ENCODE measurements around the gene MEF2A. TPM values are rescaled to one million over a fixed set of nuclear protein-coding genes. Genes with fewer than 3 reads are reported as not detected.

Gene MEF2A
- total RNA-seq, 2 experiments from 2014 or later = 20.9 to 21.9 TPM

DNA sequence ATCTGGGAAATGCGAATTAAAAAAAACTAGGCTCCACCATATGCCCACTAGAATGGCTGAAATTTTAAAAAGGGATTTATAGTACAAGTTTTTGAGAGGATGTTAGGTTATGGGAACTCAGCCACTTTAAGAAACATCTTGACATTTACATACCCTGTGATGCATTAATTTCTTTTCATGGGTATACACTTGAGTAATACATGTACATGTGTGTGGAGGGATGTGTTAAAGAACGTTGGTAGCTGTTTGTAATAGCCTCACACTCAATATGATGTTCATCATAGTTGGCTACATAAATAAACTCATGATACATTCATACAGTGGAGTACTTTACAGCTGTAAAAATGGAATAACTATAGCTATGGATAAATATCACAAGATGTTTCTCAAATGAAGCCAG, 40.9 kb downstream of the MEF2A start:
- DNase-seq = no peak
- H3K36me3 Mint-ChIP-seq = peaks cover 54% of the 10 kb centered on the region
- peaks cover 63% of the 10 kb centered on the region for H3K4me1 Mint-ChIP-seq
- H3K27me3 Mint-ChIP-seq = no peaks in the 10 kb centered on the region
- no peak overlapping the region for H3K27ac Mint-ChIP-seq
- no peak overlapping the region for H3K4me3 Mint-ChIP-seq
- H3K9me3 Mint-ChIP-seq = peaks cover 1% of the 10 kb centered on the region

DNA sequence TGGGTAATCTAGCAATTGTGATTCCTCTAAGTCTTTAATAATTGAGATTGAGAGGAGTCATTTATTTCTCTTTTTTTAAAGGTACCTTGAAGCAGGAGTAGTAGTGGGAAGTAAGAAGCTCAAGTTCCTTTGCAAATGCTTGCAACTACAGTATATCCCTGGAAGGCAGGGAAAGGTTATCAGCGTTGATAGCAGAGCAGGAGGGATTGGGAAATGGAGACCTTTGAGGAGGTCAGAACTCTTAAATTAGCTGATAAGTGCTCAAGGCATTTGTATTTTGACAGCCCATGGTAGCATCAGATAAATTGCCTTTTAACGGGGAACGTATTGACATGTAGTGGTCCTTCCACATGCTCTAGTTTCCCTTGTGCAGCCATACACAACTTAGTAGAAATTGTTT, 47.7 kb downstream of the MEF2A start:
- peaks cover 16% of the 10 kb centered on the region for H3K36me3 Mint-ChIP-seq
- peaks cover 49% of the 10 kb centered on the region for H3K4me1 Mint-ChIP-seq
- no peak overlapping the region for H3K27ac Mint-ChIP-seq
- H3K27me3 Mint-ChIP-seq = no peaks in the 10 kb centered on the region
- H3K9me3 Mint-ChIP-seq = no peaks in the 10 kb centered on the region
- no peak for DNase-seq
- no peak overlapping the region for H3K4me3 Mint-ChIP-seq

DNA sequence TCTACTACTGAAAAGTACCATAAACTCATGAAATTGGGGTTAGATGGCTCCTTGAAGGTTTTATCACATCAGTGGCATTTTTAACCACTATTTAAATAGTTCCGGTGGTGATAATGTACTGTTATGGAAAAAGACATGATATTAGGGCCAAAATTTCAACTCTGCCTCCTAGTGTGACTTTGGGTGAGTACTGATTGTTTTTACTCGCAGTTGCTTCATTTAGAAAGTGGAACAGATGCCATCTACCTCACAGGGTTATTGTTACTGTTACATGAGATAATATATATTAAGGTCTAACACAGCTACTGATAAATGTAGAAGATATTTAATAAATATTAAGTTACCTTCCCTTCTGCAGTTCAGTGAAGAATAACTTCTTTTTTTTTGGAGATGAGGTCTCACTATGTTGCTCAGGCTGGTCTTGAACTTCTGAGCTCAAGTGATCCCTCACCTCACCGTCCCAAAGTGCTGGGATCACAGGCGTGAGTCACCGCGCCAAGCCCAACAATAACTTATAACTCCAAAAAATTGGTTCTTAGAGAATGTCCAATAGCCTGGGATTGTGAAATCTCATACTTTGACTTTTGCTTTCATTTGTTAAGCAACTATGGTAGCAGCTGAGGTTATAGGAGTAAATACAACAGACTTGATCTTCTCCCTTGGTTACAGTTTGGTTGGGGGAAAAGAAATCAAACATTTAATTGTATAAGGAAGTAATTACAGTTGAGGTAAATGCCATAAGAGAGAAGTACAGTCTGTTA, 48.3 kb downstream of the MEF2A start:
- Mint-ChIP-seq H3K36me3 (peaks cover 12% of the 10 kb centered on the region), H3K4me1 (peaks cover 48% of the 10 kb centered on the region), H3K27ac (peak overlapping the region; percentile 13), H3K4me3 (no peak overlapping the region), H3K27me3 (no peaks in the 10 kb centered on the region), H3K9me3 (no peaks in the 10 kb centered on the region)
- DNase-seq = no peak

GRCh38 chr15:99614749-99615288, 49.0 kb downstream of the MEF2A start:
- H3K4me1 Mint-ChIP-seq = peaks cover 55% of the 10 kb centered on the region
- H3K27ac Mint-ChIP-seq = peak overlapping the region; percentile 13
- no peak overlapping the region for H3K4me3 Mint-ChIP-seq
- H3K36me3 Mint-ChIP-seq = peaks cover 12% of the 10 kb centered on the region
- H3K27me3 Mint-ChIP-seq = no peaks in the 10 kb centered on the region
- no peaks in the 10 kb centered on the region for H3K9me3 Mint-ChIP-seq
- no peak for DNase-seq

DNA sequence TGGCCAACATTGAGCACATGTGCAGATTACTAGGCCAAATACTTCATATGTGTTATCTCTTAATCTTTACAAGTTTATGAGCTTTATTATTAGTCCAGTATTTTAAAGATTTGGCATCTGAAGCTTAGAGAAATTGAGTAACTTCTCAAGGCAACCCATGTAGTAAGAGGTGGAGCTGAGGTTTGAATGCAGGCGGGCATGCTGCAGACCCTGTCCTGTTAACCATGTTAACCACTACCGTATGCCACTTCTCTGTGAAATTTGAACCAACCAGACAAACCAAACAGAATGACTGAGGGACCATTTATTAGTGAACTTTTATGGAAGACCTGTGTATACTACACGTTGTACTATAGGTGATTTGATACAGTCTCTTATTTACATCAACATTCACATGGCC, 49.7 kb downstream of the MEF2A start:
- no peak for DNase-seq
- peaks cover 55% of the 10 kb centered on the region for H3K4me1 Mint-ChIP-seq
- H3K4me3 Mint-ChIP-seq = no peak overlapping the region
- H3K9me3 Mint-ChIP-seq = no peaks in the 10 kb centered on the region
- peaks cover 12% of the 10 kb centered on the region for H3K36me3 Mint-ChIP-seq
- no peak overlapping the region for H3K27ac Mint-ChIP-seq
- no peaks in the 10 kb centered on the region for H3K27me3 Mint-ChIP-seq

DNA sequence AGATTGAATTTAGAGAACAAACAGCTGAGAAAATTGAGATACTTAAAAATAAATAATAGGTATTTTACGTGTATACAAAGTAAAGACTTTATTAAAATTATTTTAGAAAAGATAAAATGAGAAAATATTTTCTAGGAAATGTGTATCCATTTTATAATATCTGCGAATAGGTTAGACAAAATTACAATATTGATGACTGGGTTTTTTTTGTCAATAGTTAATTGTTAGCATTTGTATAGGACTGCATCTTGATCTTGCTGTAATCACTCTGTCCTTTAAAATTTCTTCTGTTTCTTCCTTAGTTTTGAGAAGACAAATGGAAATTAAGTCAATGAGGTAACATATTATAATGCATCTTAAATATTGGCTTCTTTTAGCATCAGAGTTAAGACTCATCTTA, 50.3 kb downstream of the MEF2A start:
- Mint-ChIP-seq H3K27ac (no peak overlapping the region), H3K27me3 (no peaks in the 10 kb centered on the region), H3K4me1 (peaks cover 53% of the 10 kb centered on the region), H3K9me3 (no peaks in the 10 kb centered on the region), H3K36me3 (peaks cover 12% of the 10 kb centered on the region), H3K4me3 (no peak overlapping the region)
- DNase-seq = no peak

- H3K4me3 Mint-ChIP-seq = no peak overlapping the region
Measured at GRCh38 chr15:99616773-99617342, 51.1 kb downstream of the MEF2A start.

DNA sequence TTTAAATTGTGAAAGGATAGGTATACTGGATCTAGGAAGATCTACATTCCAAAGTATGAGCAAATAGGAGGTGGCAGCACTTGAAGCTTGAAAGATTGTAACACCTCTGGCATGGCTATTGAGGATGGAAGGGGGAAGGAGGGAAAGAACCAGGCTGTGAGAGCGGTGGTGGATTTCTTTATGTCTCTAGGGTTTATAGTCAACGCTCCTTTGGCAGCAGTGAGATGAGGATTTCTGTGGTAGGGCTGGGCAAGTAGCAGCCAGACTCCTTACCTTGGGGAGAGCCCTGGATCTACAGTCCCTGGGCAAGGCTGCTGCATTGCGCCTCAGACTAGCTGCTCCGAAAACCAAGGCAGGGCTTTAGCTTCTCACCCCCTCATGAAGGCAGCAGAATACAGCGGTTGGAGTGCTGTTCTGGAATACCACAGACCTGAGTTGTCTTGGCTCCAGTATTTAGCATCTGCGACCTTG, 53.2 kb downstream of the MEF2A start:
- Mint-ChIP-seq H3K4me3 (no peak overlapping the region), H3K27me3 (no peaks in the 10 kb centered on the region), H3K27ac (peak overlapping the region; percentile 37), H3K4me1 (peaks cover 37% of the 10 kb centered on the region), H3K9me3 (peaks cover 3% of the 10 kb centered on the region), H3K36me3 (peaks cover 19% of the 10 kb centered on the region)
- no peak for DNase-seq

More at GRCh38 chr15:99616773-99617342, 51.1 kb downstream of the MEF2A start:
- Mint-ChIP-seq H3K9me3 (no peaks in the 10 kb centered on the region), H3K4me1 (peaks cover 52% of the 10 kb centered on the region), H3K27me3 (no peaks in the 10 kb centered on the region), H3K36me3 (peaks cover 12% of the 10 kb centered on the region), H3K27ac (no peak overlapping the region)
- DNase-seq = no peak

DNA sequence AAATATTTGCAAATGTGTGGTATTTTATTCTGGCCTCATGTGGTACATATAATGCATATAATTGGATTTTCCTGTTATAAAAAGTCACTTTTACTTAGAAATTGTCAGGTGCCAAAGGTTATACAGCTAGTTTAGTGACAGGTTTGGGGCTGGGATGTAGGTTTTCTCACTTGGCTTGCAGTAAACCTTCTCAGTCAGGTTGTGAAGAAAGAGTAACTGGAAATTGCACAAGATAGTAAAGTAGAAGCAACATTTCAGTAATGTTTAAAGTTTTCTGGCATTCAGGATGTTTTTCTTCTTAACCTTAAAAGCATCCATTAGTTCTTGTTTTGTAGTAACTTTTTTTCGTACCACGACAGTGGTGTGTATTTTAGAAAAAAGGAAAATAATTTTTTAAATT, 53.9 kb downstream of the MEF2A start:
- no peaks in the 10 kb centered on the region for H3K27me3 Mint-ChIP-seq
- DNase-seq = no peak
- H3K27ac Mint-ChIP-seq = no peak overlapping the region
- H3K9me3 Mint-ChIP-seq = peaks cover 9% of the 10 kb centered on the region
- H3K4me3 Mint-ChIP-seq = no peak overlapping the region
- H3K36me3 Mint-ChIP-seq = peaks cover 25% of the 10 kb centered on the region
- H3K4me1 Mint-ChIP-seq = peaks cover 31% of the 10 kb centered on the region

GRCh38 chr15:99620178-99620577, 54.4 kb downstream of the MEF2A start:
- Mint-ChIP-seq H3K4me1 (peaks cover 29% of the 10 kb centered on the region), H3K36me3 (peaks cover 30% of the 10 kb centered on the region), H3K4me3 (no peak overlapping the region), H3K27me3 (no peaks in the 10 kb centered on the region), H3K9me3 (peaks cover 14% of the 10 kb centered on the region), H3K27ac (no peak overlapping the region)
- DNase-seq = no peak

DNA sequence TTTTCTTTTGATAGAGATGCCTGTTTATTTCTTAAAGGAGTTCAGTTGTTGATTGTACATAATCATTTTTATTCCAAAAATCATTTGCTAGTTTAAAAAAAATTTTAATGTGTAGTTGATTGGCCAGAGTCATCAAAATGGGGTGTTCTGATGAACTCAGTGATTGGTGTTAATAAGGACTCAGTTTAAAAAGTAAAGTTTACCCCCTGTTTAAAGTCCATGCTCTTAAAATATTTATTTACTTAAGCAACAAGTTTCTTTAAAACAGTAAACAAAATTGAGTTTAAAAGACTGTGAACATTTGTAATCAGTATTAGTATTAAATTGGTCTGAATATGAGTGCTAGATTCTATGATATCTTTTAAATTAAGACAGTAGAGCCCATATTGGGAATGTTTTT, 56.0 kb downstream of the MEF2A start:
- H3K36me3 Mint-ChIP-seq = peaks cover 44% of the 10 kb centered on the region
- H3K27ac Mint-ChIP-seq = no peak overlapping the region
- no peak for DNase-seq
- H3K4me3 Mint-ChIP-seq = no peak overlapping the region
- peaks cover 31% of the 10 kb centered on the region for H3K4me1 Mint-ChIP-seq
- no peaks in the 10 kb centered on the region for H3K27me3 Mint-ChIP-seq
- H3K9me3 Mint-ChIP-seq = peaks cover 23% of the 10 kb centered on the region

GRCh38 chr15:99628374-99629001, 62.7 kb downstream of the MEF2A start:
- H3K9me3 Mint-ChIP-seq = peaks cover 22% of the 10 kb centered on the region
- DNase-seq = no peak
- H3K4me3 Mint-ChIP-seq = no peak overlapping the region
- H3K4me1 Mint-ChIP-seq = peaks cover 34% of the 10 kb centered on the region
- peaks cover 47% of the 10 kb centered on the region for H3K36me3 Mint-ChIP-seq
- H3K27me3 Mint-ChIP-seq = no peaks in the 10 kb centered on the region
- H3K27ac Mint-ChIP-seq = no peak overlapping the region

DNA sequence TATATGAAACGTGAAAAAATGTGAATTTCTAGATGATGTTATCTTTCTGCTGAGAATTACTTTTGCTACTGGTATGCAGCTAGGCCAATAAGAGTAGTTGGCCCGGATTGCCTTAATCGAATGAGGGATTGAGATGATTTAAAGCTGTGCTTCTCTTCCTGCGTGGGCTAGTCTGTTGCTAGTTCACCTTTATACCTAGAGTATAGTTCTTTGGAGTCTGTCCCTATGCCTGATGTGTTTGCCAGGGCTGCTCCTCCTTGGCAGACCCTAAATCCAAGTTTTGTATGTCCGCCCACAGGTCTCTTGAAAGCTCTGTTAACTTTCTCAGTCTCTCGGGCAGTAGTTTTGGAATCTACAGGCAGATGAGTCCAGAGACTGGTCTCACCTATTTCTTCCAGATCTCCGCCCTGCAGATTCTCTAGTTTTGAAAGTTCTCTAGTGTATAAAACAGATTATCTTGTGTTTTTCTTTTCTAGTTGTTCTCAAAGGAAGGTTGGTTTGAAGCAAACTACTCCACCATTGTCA, 64.9 kb downstream of the MEF2A start:
- Mint-ChIP-seq H3K27ac (no peak overlapping the region), H3K27me3 (no peaks in the 10 kb centered on the region), H3K36me3 (peaks cover 44% of the 10 kb centered on the region), H3K9me3 (peaks cover 7% of the 10 kb centered on the region), H3K4me1 (peaks cover 35% of the 10 kb centered on the region), H3K4me3 (no peak overlapping the region)
- no peak for DNase-seq

GRCh38 chr15:99631255-99631654, 65.5 kb downstream of the MEF2A start:
- no peak overlapping the region for H3K27ac Mint-ChIP-seq
- H3K4me3 Mint-ChIP-seq = no peak overlapping the region
- no peak for DNase-seq
- H3K9me3 Mint-ChIP-seq = peaks cover 4% of the 10 kb centered on the region
- peaks cover 31% of the 10 kb centered on the region for H3K4me1 Mint-ChIP-seq
- H3K27me3 Mint-ChIP-seq = no peaks in the 10 kb centered on the region
- H3K36me3 Mint-ChIP-seq = peaks cover 43% of the 10 kb centered on the region

GRCh38 chr15:99632521-99632920, 66.7 kb downstream of the MEF2A start:
- DNase-seq = no peak
- Mint-ChIP-seq H3K9me3 (peaks cover 4% of the 10 kb centered on the region), H3K27ac (no peak overlapping the region), H3K36me3 (peaks cover 47% of the 10 kb centered on the region), H3K4me3 (no peak overlapping the region), H3K4me1 (peaks cover 28% of the 10 kb centered on the region), H3K27me3 (no peaks in the 10 kb centered on the region)
